DND-41 (cell line): ENCODE measurements around the gene PLEKHA4.

Experiments used
- EZH2 ChIP-seq: IDR thresholded peaks from 3 replicates; pipeline ENCODE4 v1.6.1; 2012; ENCODE audit warnings: borderline replicate concordance, low read depth, mild to moderate bottlenecking, moderate library complexity, low read length, inconsistent platforms; ENCODE audit not compliant: severe bottlenecking
- TF ChIP-seq, protein P1 (sequence below): IDR thresholded peaks from 2 replicates; pipeline ENCODE4 v1.5.1; 2012; ENCODE audit warnings: borderline replicate concordance, low read length, moderate library complexity, mild to moderate bottlenecking; ENCODE audit not compliant: poor library complexity, severe bottlenecking; ENCODE audit errors: extremely low read depth

- no peak for TF ChIP-seq EZH2
- TF ChIP-seq, protein P1, sequence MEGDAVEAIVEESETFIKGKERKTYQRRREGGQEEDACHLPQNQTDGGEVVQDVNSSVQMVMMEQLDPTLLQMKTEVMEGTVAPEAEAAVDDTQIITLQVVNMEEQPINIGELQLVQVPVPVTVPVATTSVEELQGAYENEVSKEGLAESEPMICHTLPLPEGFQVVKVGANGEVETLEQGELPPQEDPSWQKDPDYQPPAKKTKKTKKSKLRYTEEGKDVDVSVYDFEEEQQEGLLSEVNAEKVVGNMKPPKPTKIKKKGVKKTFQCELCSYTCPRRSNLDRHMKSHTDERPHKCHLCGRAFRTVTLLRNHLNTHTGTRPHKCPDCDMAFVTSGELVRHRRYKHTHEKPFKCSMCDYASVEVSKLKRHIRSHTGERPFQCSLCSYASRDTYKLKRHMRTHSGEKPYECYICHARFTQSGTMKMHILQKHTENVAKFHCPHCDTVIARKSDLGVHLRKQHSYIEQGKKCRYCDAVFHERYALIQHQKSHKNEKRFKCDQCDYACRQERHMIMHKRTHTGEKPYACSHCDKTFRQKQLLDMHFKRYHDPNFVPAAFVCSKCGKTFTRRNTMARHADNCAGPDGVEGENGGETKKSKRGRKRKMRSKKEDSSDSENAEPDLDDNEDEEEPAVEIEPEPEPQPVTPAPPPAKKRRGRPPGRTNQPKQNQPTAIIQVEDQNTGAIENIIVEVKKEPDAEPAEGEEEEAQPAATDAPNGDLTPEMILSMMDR: no peak
These were observed 5.3 kb upstream of the PLEKHA4 start for GRCh38 chr19:48873476-48874302.
